K562 (cell line): Measurements from ENCODE around the gene RERE. TPM values are rescaled to one million over a fixed set of nuclear protein-coding genes. Genes with fewer than 3 reads are reported as not detected.

ENCODE experiments used
- ATAC-seq: fragments of 200-7000 bp; cut with Tn5 transposase; 3 replicates; pipeline ENCODE4 v1.9.1; 2020; ENCODE audit warnings: moderate library complexity
- BruUV-seq: library from RNA; stranded (reverse); fragments of 400-500 nt; replicated peaks from 2 replicates; lab custom pipeline; 2021; lab: Mats Ljungman, UMichigan
- CTCF ChIA-PET: fragments of 300-600 bp; formaldehyde crosslinking; extraction: SDS; loops from one replicate; lab custom pipeline; 2021; ENCODE audit warnings: low intra/inter-chr PET ratio; lab: Yijun Ruan, JAX
- POLR2A ChIA-PET: fragments of 300-600, 350-650 bp; sonication (Branson Sonifier 250); formaldehyde crosslinking; extraction: SDS; loops from one replicate; lab custom pipeline; 2021; ENCODE audit warnings: antibody characterized with exemption, inconsistent platforms; lab: Yijun Ruan, JAX
- DNase-seq, 4 experiments: peaks; one replicate each; pipeline versions ENCODE4 v3.0.0 to v3.0.0-alpha.2; 2011 to 2018; ENCODE audit warnings: low spot score in 3 of 4, mixed read lengths in 3 of 4; ENCODE audit errors: extremely low read depth in 1 of 4
- FAIRE-seq: peaks from 2 replicates; lab custom pipeline; 2011; peaks lifted over from hg19 to GRCh38; lab: Jason Lieb, UNC
- H2AFZ ChIP-seq: 2 replicates; pipeline ENCODE4 v1.6.0; 2011; ENCODE audit warnings: low read depth, low read length, control low read depth, inconsistent platforms
- H3K27ac ChIP-seq: fragments of 200-600 bp; 3 replicates; pipeline ENCODE4 v1.8.0; 2011; ENCODE audit warnings: low read depth, mild to moderate bottlenecking, control low read depth, inconsistent platforms, low read length, moderate library complexity, mixed read lengths; ENCODE audit errors: extremely low read depth
- H3K27me3 ChIP-seq, 2 experiments: fragments of 300-600 bp in 1 of 2; 2 replicates in 1 of 2; 3 replicates in 1 of 2; pipeline versions ENCODE4 v1.6.0 to v1.8.0; 2011; ENCODE audit warnings: inconsistent platforms in 2 of 2, low read length in 2 of 2, mild to moderate bottlenecking in 1 of 2, mixed read lengths in 1 of 2, moderate library complexity in 1 of 2; ENCODE audit not compliant: control insufficient read depth in 2 of 2, insufficient read depth in 2 of 2
- H3K36me3 ChIP-seq: fragments of 300-600 bp; 3 replicates; pipeline ENCODE4 v1.8.0; 2011; ENCODE audit warnings: mild to moderate bottlenecking, low read length, inconsistent platforms; ENCODE audit not compliant: control insufficient read depth, insufficient read depth
- H3K4me1 ChIP-seq, 2 experiments: fragments of 200-600 bp in 1 of 2; replicated peaks in 1 of 2; 2 replicates in 1 of 2; 3 replicates in 1 of 2; pipeline versions ENCODE4 v1.5.1 to v1.8.0; 2011; ENCODE audit warnings: inconsistent platforms in 2 of 2, low read length in 2 of 2, mild to moderate bottlenecking in 1 of 2, mixed read lengths in 1 of 2, moderate library complexity in 1 of 2; ENCODE audit not compliant: control insufficient read depth in 2 of 2, insufficient read depth in 2 of 2
- H3K4me2 ChIP-seq: 2 replicates; pipeline ENCODE4 v1.6.1; 2011; ENCODE audit warnings: low read length, control low read depth, inconsistent platforms, mixed read lengths; ENCODE audit not compliant: insufficient read depth
- H3K4me3 ChIP-seq: fragments of 200-600 bp; sonication (generic), shearing (Covaris generic); 2 replicates; pipeline ENCODE4 v1.5.1; 2016; ENCODE audit warnings: control low read depth, inconsistent platforms
- H3K79me2 ChIP-seq: fragments of 200-600 bp; 3 replicates; pipeline ENCODE4 v1.8.0; 2011; ENCODE audit warnings: low read length, inconsistent platforms; ENCODE audit not compliant: control insufficient read depth, insufficient read depth
- H3K9ac ChIP-seq, 2 experiments: 2 replicates each; pipeline versions ENCODE4 v1.6.0 to v1.6.1; 2011; ENCODE audit warnings: low read depth in 2 of 2, low read length in 2 of 2, control low read depth in 1 of 2, inconsistent platforms in 1 of 2, mild to moderate bottlenecking in 1 of 2, mixed read lengths in 1 of 2; ENCODE audit not compliant: insufficient read depth in 1 of 2
- H3K9me1 ChIP-seq: one replicate; pipeline ENCODE4 v1.6.0; 2011; ENCODE audit warnings: inconsistent platforms, mild to moderate bottlenecking, low read length, moderate library complexity; ENCODE audit not compliant: control insufficient read depth, insufficient read depth
- H3K9me3 ChIP-seq: replicated peaks from 2 replicates; pipeline ENCODE4 v1.5.1; 2011; ENCODE audit warnings: low read depth, low read length, inconsistent platforms; ENCODE audit not compliant: control insufficient read depth, insufficient read depth
- H4K20me1 ChIP-seq: replicated peaks from 2 replicates; pipeline ENCODE4 v1.6.1; 2011; ENCODE audit warnings: low read length, inconsistent platforms, mixed read lengths; ENCODE audit not compliant: control insufficient read depth, insufficient read depth
- ETV6 ChIP-seq, 3 experiments: fragments of 150-350 bp in 1 of 3; sonication (generic) in 1 of 3; formaldehyde crosslinking in 1 of 3; IDR thresholded peaks; 2 replicates each; pipeline versions ENCODE4 v1.6.1 to v1.8.0; 2014 to 2022; ENCODE audit warnings: borderline replicate concordance in 2 of 3, low read depth in 2 of 3, antibody characterized with exemption in 1 of 3, low read length in 1 of 3, mild to moderate bottlenecking in 1 of 3, missing genetic modification reagents in 1 of 3
- POLR2B ChIP-seq: fragments of 450-650 bp; IDR thresholded peaks from 2 replicates; pipeline ENCODE4 v1.6.1; 2018; ENCODE audit warnings: low read depth; ENCODE audit not compliant: partially characterized antibody
- RBM25 ChIP-seq: fragments of 200-400 bp; formaldehyde crosslinking; IDR thresholded peaks from 2 replicates; pipeline ENCODE4 v1.6.1; 2018; ENCODE audit warnings: low read length, low read depth, moderate library complexity; ENCODE audit not compliant: severe bottlenecking
- SLC30A9 ChIP-seq: fragments of 250-450 bp; sonication (Bioruptor Pico); IDR thresholded peaks from 2 replicates; pipeline ENCODE4 v1.8.0; 2022; ENCODE audit warnings: mild to moderate bottlenecking, moderate library complexity
- ZFP1 ChIP-seq: fragments of 450-650 bp; formaldehyde crosslinking; IDR thresholded peaks from 2 replicates; pipeline ENCODE4 v1.4.0; 2020; ENCODE audit warnings: mild to moderate bottlenecking, mixed read lengths
- ZNF316 ChIP-seq: fragments of 450-650 bp; IDR thresholded peaks from 2 replicates; pipeline ENCODE4 v1.6.1; 2016
- WGBS: fragments of 100-300 bp; shearing (Covaris generic); methylation state at CpG from one replicate; pipeline ENCODE4 v1.1.6; 2016; ENCODE audit warnings: low coverage, mixed read lengths; ENCODE audit not compliant: insufficient coverage; ENCODE audit errors: missing lambda C conversion rate; 5-methylcytosine and 5-hydroxymethylcytosine counted together
- in situ Hi-C: fragments of 300-500 bp; cut with MboI; formaldehyde crosslinking; loops from 4 replicates; pipeline ENCODE4 v1.15.0; 2018; ENCODE audit warnings: inconsistent platforms, mixed read lengths
- intact Hi-C: fragments of 100-400 bp; cut with micrococcal nuclease; formaldehyde crosslinking; loops from 2 replicates; pipeline ENCODE4 v1.14.2; 2022
- polyA plus RNA-seq, 8 experiments: library from polyadenylated mRNA; depleted of rRNA in 4 of 8; stranded (reverse) in 5 of 8; unstranded in 3 of 8; fragments of >200 nt; fragmentation: Nextera tagmentation in 2 of 8; fragmentation: Illumina TruSeq in 1 of 8; extraction: Ambion mirVana in 2 of 8; extraction: Trizol in 1 of 8; gene quantifications; 2 replicates each; pipeline versions ENCODE4 v1.2.1 to v1.2.3, GENCODE V29; 2011 to 2014; ENCODE audit warnings: inconsistent platforms in 1 of 8, missing spikeins in 1 of 8
- total RNA-seq, 7 experiments: library from RNA; depleted of rRNA in 6 of 7; stranded (reverse); fragments of >200 nt in 6 of 7; fragmentation: Illumina TruSeq in 2 of 7; extraction: Trizol in 2 of 7; gene quantifications; 2 replicates each; pipeline versions ENCODE4 v1.2.1 to v1.2.3, GENCODE V29; 2011 to 2021; ENCODE audit warnings: low replicate concordance in 1 of 7
- TF ChIP-seq, protein P1 (sequence below): sonication (generic); formaldehyde crosslinking; IDR thresholded peaks from 2 replicates; pipeline ENCODE4 v1.8.1; 2023; ENCODE audit warnings: mild to moderate bottlenecking, missing genetic modification reagents

Gene RERE
- total and polyA plus RNA-seq, 9 of the 15 experiments (the other 6 are each of a cell fraction or from before 2014, with no cell fraction given) = 3.0 to 51.5 (median 13.4) TPM

DNA sequence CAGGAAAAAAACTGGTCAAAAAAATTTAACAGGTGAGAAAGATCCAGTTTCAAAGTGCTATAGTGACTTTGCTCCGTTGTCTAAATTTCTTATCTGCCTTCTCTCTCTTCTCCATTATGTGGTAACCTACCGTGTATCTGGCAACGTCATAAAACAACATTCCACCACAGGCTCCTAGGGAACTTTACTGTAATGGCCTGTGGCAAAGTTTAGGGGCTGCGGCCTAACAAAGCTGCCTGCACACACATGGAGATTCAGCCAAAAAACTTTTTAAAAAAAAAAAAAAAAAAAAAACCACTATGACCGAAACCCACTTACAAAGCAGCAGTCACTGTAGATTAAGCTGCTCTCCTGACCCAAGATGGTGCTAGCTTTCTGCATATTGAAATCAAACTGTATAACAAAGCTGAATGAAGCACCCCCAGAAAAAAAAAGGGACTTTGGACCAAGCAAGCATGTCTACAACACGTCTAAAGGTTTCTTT lies 296.9 kb downstream of the RERE start (continued):
- no peak for TF ChIP-seq ETV6 (IDR thresholded peaks at IDR 0.05; ENCODE audit: borderline replicate concordance in 1 of 2, low read depth in 2 of 2, low read length in 1 of 2)
- TF ChIP-seq ETV6 (CRISPR knock-in tag; IDR thresholded peaks at IDR 0.05; ENCODE audit: borderline replicate concordance) = no peak
- TF ChIP-seq SLC30A9 (CRISPR knock-in tag) = no peak

DNA sequence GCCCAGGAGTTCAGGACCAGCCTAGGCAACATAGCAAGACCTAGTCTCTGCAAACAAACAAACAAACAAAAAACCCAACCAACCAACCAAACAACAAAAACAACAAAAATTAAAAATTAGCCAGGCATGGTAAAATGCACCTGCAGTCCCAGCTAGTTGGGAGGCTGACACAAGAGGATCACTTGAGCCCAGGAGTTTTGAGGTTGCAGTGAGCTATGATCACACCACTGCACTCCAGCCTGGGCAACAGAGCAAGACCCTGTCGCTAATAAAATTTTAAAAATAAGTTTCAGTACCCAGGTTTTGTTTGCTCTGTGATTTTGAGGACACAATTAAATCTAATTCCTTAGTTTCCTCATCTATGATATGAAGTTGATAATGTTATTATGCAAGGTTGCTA lies 298.3 kb downstream of the RERE start:
- no peaks in the 10 kb centered on the region for H3K27me3 ChIP-seq
- TF ChIP-seq, protein P1, sequence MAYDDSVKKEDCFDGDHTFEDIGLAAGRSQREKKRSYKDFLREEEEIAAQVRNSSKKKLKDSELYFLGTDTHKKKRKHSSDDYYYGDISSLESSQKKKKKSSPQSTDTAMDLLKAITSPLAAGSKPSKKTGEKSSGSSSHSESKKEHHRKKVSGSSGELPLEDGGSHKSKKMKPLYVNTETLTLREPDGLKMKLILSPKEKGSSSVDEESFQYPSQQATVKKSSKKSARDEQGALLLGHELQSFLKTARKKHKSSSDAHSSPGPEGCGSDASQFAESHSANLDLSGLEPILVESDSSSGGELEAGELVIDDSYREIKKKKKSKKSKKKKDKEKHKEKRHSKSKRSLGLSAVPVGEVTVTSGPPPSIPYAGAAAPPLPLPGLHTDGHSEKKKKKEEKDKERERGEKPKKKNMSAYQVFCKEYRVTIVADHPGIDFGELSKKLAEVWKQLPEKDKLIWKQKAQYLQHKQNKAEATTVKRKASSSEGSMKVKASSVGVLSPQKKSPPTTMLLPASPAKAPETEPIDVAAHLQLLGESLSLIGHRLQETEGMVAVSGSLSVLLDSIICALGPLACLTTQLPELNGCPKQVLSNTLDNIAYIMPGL = no peak
- TF ChIP-seq RBM25 (peak; percentile 63), ZNF316 (peak; percentile 49; the same call in 1 of the 2 replicates), ZFP1 (CRISPR knock-in tag) (no peak), POLR2B (no peak)
- H3K27ac ChIP-seq = no peak overlapping the region
- no peak for FAIRE-seq
- DNase-seq = no peak
- in situ Hi-C loops = no loop called here
- H2AFZ ChIP-seq = no peak overlapping the region
- no peak for ATAC-seq
- CTCF ChIA-PET = no interaction called here
- H3K4me2 ChIP-seq = no peak overlapping the region
- H3K4me3 ChIP-seq = no peak overlapping the region
- BruUV-seq = no TSS peak
- peaks cover 25% of the 10 kb centered on the region for H3K79me2 ChIP-seq
- POLR2A ChIA-PET = interaction anchor here (0.7 to 0.9 kb wide), 2 partner anchors 8 to 65 kb away, joined by 3 read pairs; no protein-coding TSS in a partner anchor
- no peaks in the 10 kb centered on the region for H3K9me3 ChIP-seq
- peak overlapping the region in 1 of 2 experiments; percentile 18; a peak in 1 of 4 replicates for H3K9ac ChIP-seq
- H4K20me1 ChIP-seq = no peaks in the 10 kb centered on the region
- intact Hi-C loops = no loop called here
- 100% methylated on average over 1 of the region's 1 CpG for WGBS
- H3K4me1 ChIP-seq = peaks cover 11 to 36% of the 10 kb centered on the region in 2 experiments; a peak in 4 of 5 replicates
- H3K36me3 ChIP-seq = no peaks in the 10 kb centered on the region; the same call in 2 of the 3 replicates
- H3K9me1 ChIP-seq = peaks cover 3% of the 10 kb centered on the region
